Fibroblast of mammary gland (primary cell): Measurements from ENCODE around the gene FAM120A.
A peak's percentile ranks its signal among the peaks of the same experiment; 100 is the strongest.

ENCODE experiments used
- DNase-seq: peaks from one replicate; pipeline ENCODE4 v3.0.0-alpha.2; 2010; ENCODE audit warnings: low read depth
- H3K4me3 ChIP-seq: 2 replicates; pipeline ENCODE4 v1.5.1; 2011; ENCODE audit warnings: low read depth, mild to moderate bottlenecking, low read length, moderate library complexity; ENCODE audit not compliant: control insufficient read depth
- CTCF ChIP-seq: conservative IDR thresholded peaks from 2 replicates; pipeline ENCODE4 v1.5.1; 2011; ENCODE audit warnings: low read depth, low read length, inconsistent platforms; ENCODE audit not compliant: control insufficient read depth, insufficient read depth

FAM120A gene

DNA sequence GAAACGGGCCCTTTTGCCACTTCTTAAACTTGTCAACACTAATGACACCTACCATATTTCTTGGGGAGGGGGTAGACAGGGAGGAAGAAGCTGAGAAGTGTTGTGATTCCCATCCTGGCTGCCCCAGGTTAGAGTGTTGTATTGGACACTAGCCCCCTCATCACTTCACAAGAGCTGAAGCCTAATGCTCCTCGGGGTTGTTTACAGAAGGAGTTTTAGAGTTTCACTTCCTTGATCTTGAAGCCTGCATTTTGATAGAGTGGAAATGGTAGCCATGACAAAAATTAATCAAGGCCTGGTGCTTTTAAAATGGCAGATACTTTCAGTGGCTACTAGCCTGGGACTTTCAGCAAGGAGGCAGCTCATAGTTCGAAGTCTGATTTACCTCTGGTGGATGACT is 12.9 kb downstream of the FAM120A start:
- no peak overlapping the region for H3K4me3 ChIP-seq
- TF ChIP-seq CTCF: no peak
- no peak for DNase-seq

- no peak overlapping the region for H3K4me3 ChIP-seq
- no peak for TF ChIP-seq CTCF
- no peak for DNase-seq
Observed at GRCh38 chr9:93464876-93465275, 13.4 kb downstream of the FAM120A start.

DNA sequence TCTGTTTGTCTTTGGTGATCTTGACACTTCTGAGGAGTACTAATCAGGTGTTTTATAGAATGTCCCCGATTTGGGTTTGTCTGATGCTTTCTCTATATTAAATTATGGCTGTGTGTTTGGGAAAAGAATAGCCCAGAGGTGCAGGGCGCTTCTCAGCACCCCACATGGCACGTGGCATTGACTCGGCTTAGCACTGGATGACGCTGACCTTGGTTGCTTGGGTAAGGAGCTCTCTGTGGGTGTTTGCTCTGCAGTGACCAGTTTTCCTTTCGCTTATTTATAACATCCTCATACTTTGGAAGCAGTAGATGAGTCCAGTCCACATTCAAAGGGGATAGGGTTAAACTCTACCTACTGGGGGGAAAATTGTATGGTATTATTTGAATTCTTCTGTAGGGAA is 14.4 kb downstream of the FAM120A start:
- no peak for TF ChIP-seq CTCF
- no peak overlapping the region for H3K4me3 ChIP-seq
- DNase-seq: no peak

DNA sequence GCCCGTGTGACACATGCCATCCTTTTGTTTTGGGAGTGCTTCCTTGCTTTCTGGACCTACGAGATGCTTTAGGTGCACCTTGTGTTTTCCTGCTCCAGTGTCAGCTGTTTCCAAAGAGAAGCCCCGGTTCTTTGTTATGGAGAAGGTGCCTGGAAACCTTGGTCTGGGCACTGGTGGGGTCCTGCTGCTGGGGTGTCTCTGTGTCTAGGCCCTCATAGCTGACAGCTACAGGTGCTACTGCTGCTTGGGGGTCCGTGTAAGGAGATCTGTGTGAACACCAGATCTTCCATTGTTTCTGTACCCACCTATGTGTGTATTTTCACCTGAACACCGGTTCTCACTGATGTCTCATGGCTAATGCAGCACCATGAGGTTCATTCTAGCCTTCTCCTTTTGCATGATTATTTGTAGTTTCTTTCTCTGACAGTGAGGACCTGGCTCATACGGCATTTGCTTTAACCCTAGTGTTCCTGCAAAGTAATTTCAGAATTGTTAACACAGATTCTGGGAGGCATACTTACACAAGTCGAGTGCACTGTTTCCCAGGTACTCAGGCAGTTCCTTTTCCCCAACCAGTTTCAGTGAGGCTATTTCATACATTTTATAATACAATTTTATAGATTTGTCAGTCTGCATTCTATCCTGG is 15.1 kb downstream of the FAM120A start:
- no peak overlapping the region for H3K4me3 ChIP-seq
- no peak for TF ChIP-seq CTCF
- DNase-seq: no peak

GRCh38 chr9:93467062-93467416 is 15.6 kb downstream of the FAM120A start:
- TF ChIP-seq CTCF: no peak
- DNase-seq: no peak
- H3K4me3 ChIP-seq: no peak overlapping the region

DNA sequence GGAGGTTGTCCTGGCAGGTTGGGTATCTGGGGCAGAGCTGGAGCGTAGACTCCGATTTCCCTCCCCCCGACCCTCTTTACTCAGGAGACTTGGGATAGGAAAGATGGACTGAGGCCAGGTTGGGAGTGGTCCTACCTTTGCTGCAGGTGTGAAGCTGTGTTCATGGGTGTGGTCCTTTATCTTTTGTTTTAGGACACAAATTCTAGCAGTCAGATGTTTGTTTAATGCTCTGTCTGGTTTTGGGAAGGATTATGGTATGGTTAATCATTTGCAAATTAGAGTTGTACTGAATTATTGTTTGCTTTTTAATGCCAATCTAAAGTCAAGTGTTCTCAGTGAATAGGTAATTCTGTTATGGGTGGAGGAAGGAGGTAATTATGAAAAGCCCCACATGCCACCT is 16.0 kb downstream of the FAM120A start:
- no peak for TF ChIP-seq CTCF
- no peak overlapping the region for H3K4me3 ChIP-seq
- no peak for DNase-seq

- no peak for TF ChIP-seq CTCF
- H3K4me3 ChIP-seq: no peak overlapping the region
- peak; percentile 69 for DNase-seq
Observed at GRCh38 chr9:93468763-93469456, 17.4 kb downstream of the FAM120A start.
